ENCODE results near the gene SLC1A5.
"Not testable (repeated sequence)": the region's sequence is repeated elsewhere in the genome, so short reads cannot be mapped to it uniquely, and the experiment has no call there.

Gene SLC1A5

DNA sequence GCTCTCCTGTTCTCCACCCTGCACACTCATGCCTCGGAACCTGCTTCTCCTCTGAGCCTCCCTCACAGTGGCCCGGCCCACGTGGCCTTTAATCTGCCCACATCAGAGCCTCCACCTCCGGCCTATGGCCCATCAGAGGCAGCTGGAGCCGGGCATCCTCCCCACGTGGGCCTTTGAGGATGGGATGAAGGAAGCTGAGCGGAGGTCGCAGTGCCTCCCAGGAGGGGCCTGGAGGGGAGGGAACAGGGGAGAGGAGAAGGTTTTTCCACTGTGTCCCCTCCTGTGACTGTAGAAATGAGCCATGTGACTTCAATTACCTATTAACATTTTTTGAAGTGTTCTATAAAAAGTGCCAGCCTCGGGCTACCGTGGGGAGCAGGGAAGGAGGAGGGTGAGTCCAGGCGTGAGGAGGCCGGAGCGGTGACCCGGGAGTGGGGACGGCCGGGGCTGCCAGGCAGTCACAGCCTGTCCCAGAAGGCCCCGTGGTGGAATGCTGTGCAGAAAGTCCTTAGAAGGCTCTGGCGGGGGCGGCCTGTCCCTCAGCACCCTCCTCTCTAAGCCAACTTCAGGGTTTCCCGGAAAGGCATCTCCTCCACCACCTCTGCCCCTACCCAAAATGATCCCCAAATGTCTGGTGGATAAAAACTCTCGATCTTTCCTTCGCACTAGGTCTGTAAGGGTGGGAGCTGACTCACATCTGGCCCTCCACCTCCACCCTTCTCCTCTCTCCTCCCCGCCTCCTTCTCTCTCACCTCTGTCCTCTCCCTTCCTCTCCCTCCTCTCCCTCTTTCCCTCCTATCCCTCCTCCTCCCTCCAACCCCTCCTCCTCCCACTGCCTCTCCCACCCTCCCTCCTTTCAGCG lies 24.8 kb upstream of the SLC1A5 start:
- Mint-ChIP-seq H3K9me3 (no peaks in the 10 kb centered on the region), H3K36me3 (ENCODE audit: low read depth) (no peaks in the 10 kb centered on the region), H3K4me1 (ENCODE audit: low read depth) (no peaks in the 10 kb centered on the region), H3K27me3 (no peaks in the 10 kb centered on the region), H3K4me3 (no peak overlapping the region), H3K27ac (no peak overlapping the region)

DNA sequence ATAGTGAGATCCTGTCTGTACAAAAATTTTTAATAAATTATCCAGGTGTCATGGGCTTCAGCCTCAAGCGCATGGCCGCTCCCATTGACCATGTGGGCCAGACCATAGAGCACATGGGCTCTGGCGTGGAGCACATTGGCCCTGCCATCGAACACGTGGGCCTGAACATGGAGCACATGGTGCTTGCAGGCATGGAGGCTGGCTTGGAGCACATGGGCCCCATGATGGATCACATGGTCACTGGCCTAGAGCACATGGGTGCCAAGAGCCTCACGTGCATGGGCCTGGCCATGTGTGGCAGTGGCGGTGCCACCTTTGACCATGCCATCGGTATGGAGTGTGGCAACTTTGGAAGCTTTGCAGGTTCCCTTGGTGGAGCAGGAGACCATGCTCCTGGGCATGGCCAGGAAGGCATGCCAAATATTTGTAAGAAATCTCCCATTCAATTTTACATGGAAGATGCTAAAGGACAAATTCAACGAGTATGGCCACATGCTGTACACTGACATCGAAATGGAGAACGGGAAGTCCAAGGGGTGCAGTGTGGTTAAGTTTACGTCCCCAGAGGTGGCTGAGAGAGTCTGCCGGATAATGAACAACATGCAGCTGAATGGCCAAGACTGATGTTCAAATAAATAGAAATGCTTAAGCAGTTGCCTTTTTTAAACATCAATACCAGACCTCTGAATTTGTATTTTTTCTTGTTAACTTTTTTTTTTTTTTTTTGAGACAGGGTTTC lies 21.3 kb upstream of the SLC1A5 start:
- no peaks in the 10 kb centered on the region for H3K9me3 Mint-ChIP-seq
- no peaks in the 10 kb centered on the region for H3K27me3 Mint-ChIP-seq
- no peaks in the 10 kb centered on the region for H3K4me1 Mint-ChIP-seq (ENCODE audit: low read depth)
- H3K27ac Mint-ChIP-seq = no peak overlapping the region
- H3K4me3 Mint-ChIP-seq = no peak overlapping the region
- H3K36me3 Mint-ChIP-seq (ENCODE audit: low read depth) = no peaks in the 10 kb centered on the region

DNA sequence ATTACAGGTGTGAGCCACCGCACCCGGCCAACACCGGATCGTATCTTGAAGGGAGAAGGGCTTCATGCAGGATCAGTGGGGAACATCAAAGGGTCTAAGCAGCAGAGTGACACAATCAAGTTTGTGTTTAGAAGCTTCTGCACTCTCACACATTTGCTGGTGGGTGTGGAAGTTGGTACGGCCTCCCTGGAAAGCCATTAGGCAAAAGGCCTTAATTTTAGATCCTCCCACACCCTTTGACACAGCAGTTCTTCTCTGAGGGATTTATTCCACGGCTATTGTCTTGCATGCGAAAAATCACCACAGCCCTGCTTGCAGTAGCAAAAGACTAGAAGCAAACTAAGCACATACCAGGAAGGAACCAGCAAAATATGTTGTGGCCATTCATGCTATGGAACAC lies 18.3 kb upstream of the SLC1A5 start:
- no peak overlapping the region for H3K27ac Mint-ChIP-seq
- no peaks in the 10 kb centered on the region for H3K9me3 Mint-ChIP-seq
- H3K4me1 Mint-ChIP-seq (ENCODE audit: low read depth) = no peaks in the 10 kb centered on the region
- no peak overlapping the region for H3K4me3 Mint-ChIP-seq
- H3K27me3 Mint-ChIP-seq = no peaks in the 10 kb centered on the region
- H3K36me3 Mint-ChIP-seq (ENCODE audit: low read depth) = no peaks in the 10 kb centered on the region

DNA sequence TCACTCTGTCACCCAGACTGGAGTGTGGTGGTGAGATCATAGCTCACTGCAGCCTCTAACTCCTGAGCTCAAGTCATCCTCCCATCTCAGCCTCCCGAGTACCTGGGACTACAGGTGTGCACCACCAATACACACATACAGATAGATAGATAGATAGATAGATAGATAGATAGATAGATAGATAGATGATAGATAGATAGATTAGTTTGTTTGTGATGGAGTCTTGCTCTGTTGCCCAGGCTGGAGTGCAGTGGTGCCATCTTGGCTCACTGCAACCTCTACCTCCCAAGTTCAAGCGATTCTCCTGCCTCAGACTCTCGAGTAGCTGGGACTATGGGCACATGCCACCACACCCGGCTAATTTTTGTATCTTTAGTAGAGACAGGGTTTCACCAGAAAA lies 16.0 kb upstream of the SLC1A5 start:
- H3K36me3 Mint-ChIP-seq (ENCODE audit: low read depth); H3K9me3 Mint-ChIP-seq; H3K27ac Mint-ChIP-seq; H3K4me3 Mint-ChIP-seq; H3K4me1 Mint-ChIP-seq (ENCODE audit: low read depth); H3K27me3 Mint-ChIP-seq: not testable (repeated sequence)

DNA sequence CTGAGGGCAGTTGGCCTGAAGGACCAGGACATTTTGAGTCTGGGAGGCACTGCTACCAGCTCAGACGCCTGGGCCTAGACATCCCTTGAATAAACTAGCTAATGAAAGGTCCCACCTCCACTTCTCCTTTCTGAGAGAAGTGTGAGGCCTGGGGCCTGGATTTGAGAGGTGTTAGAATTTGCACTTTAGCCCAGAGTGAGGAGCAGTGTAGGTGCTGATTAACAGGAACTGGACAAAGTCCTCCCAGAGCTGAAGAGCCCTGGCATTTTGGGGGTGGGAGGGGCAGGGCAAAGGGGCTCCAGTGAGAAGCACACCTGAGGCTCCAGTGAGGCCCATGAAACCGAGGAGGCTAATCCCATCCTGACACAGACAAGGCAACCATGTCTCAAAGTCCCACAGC lies 15.2 kb upstream of the SLC1A5 start:
- H3K4me1 Mint-ChIP-seq (ENCODE audit: low read depth) = no peaks in the 10 kb centered on the region
- H3K27me3 Mint-ChIP-seq = no peaks in the 10 kb centered on the region
- no peaks in the 10 kb centered on the region for H3K9me3 Mint-ChIP-seq
- H3K36me3 Mint-ChIP-seq (ENCODE audit: low read depth) = no peaks in the 10 kb centered on the region
- H3K4me3 Mint-ChIP-seq = no peak overlapping the region
- H3K27ac Mint-ChIP-seq = no peak overlapping the region

DNA sequence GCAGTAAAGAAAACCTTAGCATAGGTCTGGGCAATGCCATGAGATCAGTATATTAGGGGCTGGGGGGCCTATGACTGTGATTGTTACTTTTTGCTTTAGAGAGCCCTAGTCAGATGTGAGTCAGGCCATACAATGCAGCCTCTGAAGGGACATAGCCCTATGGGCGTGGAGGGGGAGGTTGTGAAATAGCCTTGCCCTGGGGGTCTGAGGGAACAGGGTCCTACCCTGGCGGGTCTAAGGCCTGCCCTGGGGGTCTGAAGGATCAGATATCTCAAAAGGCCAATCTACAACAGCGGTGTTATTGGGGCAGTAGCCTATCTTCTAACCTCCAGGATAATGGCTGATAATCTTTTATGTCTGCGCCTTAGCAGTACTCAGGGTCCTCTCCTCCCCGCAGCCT lies 13.8 kb upstream of the SLC1A5 start:
- Mint-ChIP-seq H3K36me3 (ENCODE audit: low read depth) (no peaks in the 10 kb centered on the region), H3K27ac (no peak overlapping the region), H3K27me3 (no peaks in the 10 kb centered on the region), H3K4me3 (no peak overlapping the region), H3K4me1 (ENCODE audit: low read depth) (no peaks in the 10 kb centered on the region), H3K9me3 (no peaks in the 10 kb centered on the region)

DNA sequence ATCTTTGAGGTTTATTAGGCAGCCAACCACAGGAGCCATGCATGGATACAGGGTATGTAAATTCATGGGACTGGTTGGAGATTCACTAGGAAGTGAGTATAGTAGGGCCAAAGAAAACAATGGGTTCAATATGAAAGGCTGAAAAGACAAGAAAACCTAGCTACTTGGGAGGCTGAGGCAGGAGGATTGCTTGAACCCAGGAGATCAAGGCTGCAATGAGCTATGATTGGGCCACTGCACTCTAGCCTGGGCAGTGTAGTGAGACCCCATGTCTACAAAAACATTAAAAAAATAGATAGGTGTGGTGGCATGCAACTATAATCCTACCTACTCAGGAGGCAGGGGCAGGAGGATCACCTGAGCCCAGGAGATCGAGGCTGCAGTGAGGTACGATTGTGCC lies 10.3 kb upstream of the SLC1A5 start:
- no peaks in the 10 kb centered on the region for H3K27me3 Mint-ChIP-seq
- no peak overlapping the region for H3K4me3 Mint-ChIP-seq
- no peak overlapping the region for H3K27ac Mint-ChIP-seq
- H3K36me3 Mint-ChIP-seq (ENCODE audit: low read depth) = no peaks in the 10 kb centered on the region
- H3K9me3 Mint-ChIP-seq = no peaks in the 10 kb centered on the region
- H3K4me1 Mint-ChIP-seq (ENCODE audit: low read depth) = no peaks in the 10 kb centered on the region

DNA sequence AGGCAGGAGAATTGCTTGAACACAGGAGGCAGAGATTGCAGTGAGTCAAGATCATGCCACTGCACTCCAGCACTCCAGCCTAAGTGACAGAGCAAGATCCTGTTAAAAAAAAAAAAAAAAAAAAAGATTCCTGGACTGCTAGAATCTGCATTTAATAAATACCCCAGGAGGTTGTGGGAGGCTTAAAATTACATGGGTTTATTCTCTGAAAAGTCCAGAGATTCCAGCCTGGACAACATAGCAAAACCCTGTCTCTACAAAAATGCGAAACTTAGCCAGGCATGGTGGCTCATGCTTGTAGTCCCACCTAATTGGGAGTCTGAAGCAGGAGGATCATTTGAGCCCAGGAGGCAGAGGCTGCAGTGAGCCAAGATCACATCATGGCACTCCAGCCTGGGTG lies 9.5 kb upstream of the SLC1A5 start:
- no peaks in the 10 kb centered on the region for H3K4me1 Mint-ChIP-seq (ENCODE audit: low read depth)
- H3K27ac Mint-ChIP-seq = no peak overlapping the region
- no peaks in the 10 kb centered on the region for H3K9me3 Mint-ChIP-seq
- no peaks in the 10 kb centered on the region for H3K27me3 Mint-ChIP-seq
- H3K36me3 Mint-ChIP-seq (ENCODE audit: low read depth) = no peaks in the 10 kb centered on the region
- no peak overlapping the region for H3K4me3 Mint-ChIP-seq

DNA sequence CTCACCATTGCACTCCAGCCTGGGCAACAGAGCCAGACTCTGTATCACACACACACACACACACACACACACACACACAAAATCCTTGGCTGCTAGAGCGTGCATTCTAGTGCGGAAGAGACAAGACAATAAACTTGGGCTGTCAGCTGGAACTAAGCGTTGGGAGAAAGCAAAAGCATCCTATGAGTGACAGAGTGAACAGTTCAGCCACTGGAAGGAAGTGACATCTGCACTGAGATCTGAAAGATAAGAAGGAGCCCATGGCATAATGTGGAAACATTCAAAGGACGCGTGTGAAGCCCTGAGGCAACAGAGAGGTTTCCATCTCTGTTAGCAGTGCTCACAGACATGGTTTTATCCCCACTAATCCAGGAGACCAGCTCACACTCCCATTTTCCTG lies 3.5 kb upstream of the SLC1A5 start:
- Mint-ChIP-seq H3K27ac (peak overlapping the region; percentile 46), H3K27me3 (no peaks in the 10 kb centered on the region), H3K4me1 (ENCODE audit: low read depth) (peaks cover 22% of the 10 kb centered on the region), H3K36me3 (ENCODE audit: low read depth) (peaks cover 3% of the 10 kb centered on the region), H3K9me3 (no peaks in the 10 kb centered on the region), H3K4me3 (no peak overlapping the region)

DNA sequence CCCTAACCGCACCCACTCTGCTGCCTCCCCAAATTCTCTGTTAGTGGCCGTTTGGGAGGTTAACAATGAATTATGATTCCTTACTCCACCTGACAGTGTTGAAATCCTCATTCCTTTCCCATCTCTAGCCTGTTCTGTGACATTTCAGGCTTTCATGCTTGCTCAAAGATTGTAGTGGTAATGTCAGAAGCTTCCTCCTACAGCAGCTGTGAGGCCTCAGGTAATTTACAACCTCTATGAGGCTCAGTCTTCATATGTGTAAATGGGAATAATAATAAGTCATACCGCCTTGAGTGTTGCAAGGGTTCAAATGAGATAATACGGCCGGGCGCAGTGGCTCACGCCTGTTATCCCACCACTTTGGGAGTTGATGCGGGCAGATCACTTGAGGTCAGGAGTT lies 977 bp upstream of the SLC1A5 start:
- Mint-ChIP-seq H3K36me3 (ENCODE audit: low read depth) (peaks cover 29% of the 10 kb centered on the region), H3K9me3 (no peaks in the 10 kb centered on the region), H3K4me1 (ENCODE audit: low read depth) (peaks cover 40% of the 10 kb centered on the region), H3K27me3 (no peaks in the 10 kb centered on the region), H3K4me3 (no peak overlapping the region), H3K27ac (no peak overlapping the region)

DNA sequence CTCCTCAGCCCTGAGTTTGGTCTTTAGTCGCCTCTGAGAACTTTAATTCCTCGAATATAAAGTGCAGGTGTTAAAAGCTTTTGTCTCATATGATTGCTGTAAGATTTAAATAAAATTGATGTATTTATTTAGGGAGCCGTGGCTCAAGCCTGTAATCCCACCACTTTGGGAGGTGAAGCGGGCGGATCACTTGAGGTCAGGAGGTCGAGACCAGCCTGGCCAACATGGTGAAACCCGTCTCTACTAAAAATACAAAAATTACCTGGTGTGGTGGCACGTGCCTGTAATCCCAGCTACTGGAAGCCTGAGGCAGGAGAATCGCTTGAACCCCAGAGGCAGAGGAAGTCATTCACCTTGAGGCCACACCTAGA lies 559 bp upstream of the SLC1A5 start:
- H3K4me1 Mint-ChIP-seq (ENCODE audit: low read depth) = peaks cover 44% of the 10 kb centered on the region

DNA sequence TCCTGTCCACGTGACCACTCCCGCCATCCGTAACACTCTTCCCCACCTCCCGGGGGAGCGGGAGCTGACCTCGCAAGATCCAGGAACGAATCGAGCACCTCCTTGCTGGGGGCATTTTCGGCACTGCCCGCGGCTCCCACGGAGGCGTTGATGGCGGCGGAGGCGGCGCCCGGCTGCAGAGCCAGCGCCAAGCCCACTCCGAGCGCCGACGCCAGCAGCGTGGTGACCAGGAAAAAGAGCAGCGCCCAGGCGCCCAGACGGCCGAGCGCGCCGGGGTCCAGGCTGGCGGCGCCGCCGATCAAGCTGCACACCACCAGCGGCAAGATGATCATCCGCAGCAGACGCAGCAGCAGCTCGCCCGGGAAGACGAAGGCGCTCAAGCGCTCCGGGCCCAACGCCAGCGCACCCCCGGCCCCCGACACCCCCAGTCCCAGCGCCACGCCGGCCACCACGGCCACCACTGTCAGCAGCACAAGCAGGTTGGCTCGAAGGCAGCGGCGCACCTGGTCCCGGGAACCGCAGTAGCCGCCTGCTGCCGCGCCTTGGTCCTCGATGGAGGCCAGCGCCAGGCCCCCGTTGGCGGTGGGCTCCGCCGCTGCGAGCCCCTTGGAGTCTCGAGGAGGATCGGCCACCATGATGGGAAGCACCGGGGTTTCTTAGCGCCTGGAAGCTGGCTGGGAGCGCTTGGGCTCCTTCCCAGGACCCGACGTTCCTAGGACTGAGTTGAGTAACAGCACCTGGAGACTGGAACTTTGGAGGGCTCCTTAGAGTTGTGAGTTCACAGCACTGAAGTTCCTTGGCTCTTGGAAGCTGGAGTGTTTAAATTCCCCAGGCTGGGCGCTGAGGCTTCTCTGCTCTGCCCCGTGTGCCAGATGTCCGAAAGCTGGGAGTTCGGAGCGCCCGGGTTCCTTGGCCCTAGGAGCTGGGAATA lies 798 bp downstream of the SLC1A5 start:
- peak overlapping the region; percentile 99 for H3K27ac Mint-ChIP-seq
- H3K27me3 Mint-ChIP-seq = no peaks in the 10 kb centered on the region
- H3K4me1 Mint-ChIP-seq (ENCODE audit: low read depth) = peaks cover 55% of the 10 kb centered on the region
- peak overlapping the region; percentile 94 for H3K4me3 Mint-ChIP-seq
- peaks cover 47% of the 10 kb centered on the region for H3K36me3 Mint-ChIP-seq (ENCODE audit: low read depth)
- H3K9me3 Mint-ChIP-seq = no peaks in the 10 kb centered on the region

More for the DNA sequence above, 559 bp upstream of the SLC1A5 start:
- H3K9me3 Mint-ChIP-seq = no peaks in the 10 kb centered on the region
- peaks cover 33% of the 10 kb centered on the region for H3K36me3 Mint-ChIP-seq (ENCODE audit: low read depth)
- H3K4me3 Mint-ChIP-seq = peak overlapping the region; percentile 94
- H3K27me3 Mint-ChIP-seq = no peaks in the 10 kb centered on the region
- H3K27ac Mint-ChIP-seq = peak overlapping the region; percentile 52

DNA sequence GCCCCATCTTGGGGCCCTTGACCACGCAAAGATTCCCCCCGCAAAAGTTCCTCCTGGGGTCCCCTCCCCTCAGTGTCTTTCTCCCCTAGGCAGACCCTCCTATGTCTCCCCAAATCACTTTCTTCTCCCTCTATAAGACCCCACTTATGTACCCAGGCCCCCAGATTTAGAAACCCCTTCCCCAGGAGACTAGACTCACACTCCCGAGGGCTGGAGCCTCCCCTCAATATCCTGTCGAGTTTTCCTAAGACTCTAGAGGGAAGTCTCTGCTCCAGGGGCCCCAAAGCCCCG lies 1.4 kb downstream of the SLC1A5 start:
- Mint-ChIP-seq H3K9me3 (no peaks in the 10 kb centered on the region), H3K36me3 (ENCODE audit: low read depth) (peaks cover 51% of the 10 kb centered on the region), H3K27ac (peak overlapping the region; percentile 99), H3K4me1 (ENCODE audit: low read depth) (peaks cover 53% of the 10 kb centered on the region), H3K4me3 (peak overlapping the region; percentile 94), H3K27me3 (no peaks in the 10 kb centered on the region)

DNA sequence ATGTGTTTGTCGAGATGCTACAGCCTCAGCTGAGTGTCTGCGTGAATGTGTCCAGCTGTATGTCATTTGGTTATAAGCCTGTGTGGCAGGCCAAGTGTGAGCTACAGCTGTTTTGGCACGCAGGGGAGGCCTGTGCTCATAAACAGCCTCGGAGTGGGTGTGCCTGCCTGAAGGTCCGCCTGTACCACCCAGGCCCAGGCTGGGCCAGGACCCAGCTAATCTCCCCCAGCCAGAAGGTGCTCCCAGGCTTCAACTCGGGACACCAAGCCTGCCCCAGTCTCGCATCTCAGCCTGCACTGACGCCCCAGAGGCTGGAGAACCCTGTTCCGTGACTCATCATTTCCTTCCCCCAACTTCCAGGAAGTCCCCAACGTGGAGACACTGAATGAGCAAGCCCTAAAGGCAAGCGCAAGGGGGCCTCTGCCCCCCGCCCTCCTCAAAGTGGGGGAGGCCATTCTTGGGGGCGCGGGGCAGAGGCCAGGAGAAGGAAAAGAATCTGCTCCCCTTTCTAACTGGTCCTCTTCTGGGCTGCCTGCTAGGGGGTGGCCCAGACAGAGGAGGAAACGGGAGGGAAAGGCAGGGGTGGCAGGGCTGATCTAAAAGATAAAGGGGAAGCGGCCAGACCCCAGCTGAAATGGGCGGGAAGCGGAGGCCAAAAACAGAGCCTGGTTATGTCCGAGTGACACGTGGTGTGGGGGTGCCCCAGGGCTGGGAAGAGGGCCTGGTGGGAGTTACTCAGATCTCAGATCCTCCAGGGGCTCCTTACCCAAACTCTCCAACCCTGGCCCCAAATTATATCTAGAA lies 2.0 kb downstream of the SLC1A5 start:
- peaks cover 57% of the 10 kb centered on the region for H3K36me3 Mint-ChIP-seq (ENCODE audit: low read depth)
- no peaks in the 10 kb centered on the region for H3K27me3 Mint-ChIP-seq
- no peaks in the 10 kb centered on the region for H3K9me3 Mint-ChIP-seq
- peaks cover 53% of the 10 kb centered on the region for H3K4me1 Mint-ChIP-seq (ENCODE audit: low read depth)
- H3K4me3 Mint-ChIP-seq = peak overlapping the region; percentile 94
- peak overlapping the region; percentile 99 for H3K27ac Mint-ChIP-seq
